AG04450 (cell line): ENCODE data around the gene BZW1. TPM values are rescaled to one million over a fixed set of nuclear protein-coding genes. Genes with fewer than 3 reads are reported as not detected.

ENCODE experiments used
- CTCF ChIA-PET: fragments of 300-600, 350-600 bp; formaldehyde crosslinking; extraction: SDS; loops from one replicate; lab custom pipeline; 2022; ENCODE audit warnings: antibody characterized with exemption, inconsistent platforms; lab: Charles Lee
- POLR2A ChIA-PET: fragments of 350-600 bp; formaldehyde crosslinking; extraction: SDS; loops from one replicate; lab custom pipeline; 2021; ENCODE audit warnings: antibody characterized with exemption, inconsistent platforms; lab: Yijun Ruan, JAX
- DNase-seq: peaks from one replicate; pipeline ENCODE4 v3.0.0-alpha.2; 2011; ENCODE audit warnings: low read depth, low spot score
- H3K27ac ChIP-seq: one replicate; pipeline ENCODE4 v1.5.1; 2012; ENCODE audit warnings: low read depth, low read length, control low read depth
- H3K27me3 ChIP-seq: one replicate; pipeline ENCODE4 v1.6.0; 2012; ENCODE audit warnings: low read length; ENCODE audit not compliant: control insufficient read depth, insufficient read depth
- H3K4me3 ChIP-seq: 2 replicates; pipeline ENCODE4 v1.5.1; 2011; ENCODE audit warnings: mild to moderate bottlenecking, low read depth, low read length, control low read depth
- H3K9me3 ChIP-seq: 2 replicates; pipeline ENCODE4 v1.5.1; 2012; ENCODE audit warnings: low read length; ENCODE audit not compliant: control insufficient read depth, insufficient read depth
- polyA plus RNA-seq: library from polyadenylated mRNA; depleted of rRNA; stranded (reverse); fragments of >200 nt; gene quantifications from 2 replicates; pipeline ENCODE4 v1.2.3, GENCODE V29; 2011
- TF ChIP-seq, protein P1 (sequence below): IDR thresholded peaks from 2 replicates; pipeline ENCODE4 v1.5.1; 2011; ENCODE audit warnings: low read depth, low read length, control low read depth, inconsistent platforms

The BZW1 gene
- polyA plus RNA-seq, 1 experiment: 376 TPM

DNA sequence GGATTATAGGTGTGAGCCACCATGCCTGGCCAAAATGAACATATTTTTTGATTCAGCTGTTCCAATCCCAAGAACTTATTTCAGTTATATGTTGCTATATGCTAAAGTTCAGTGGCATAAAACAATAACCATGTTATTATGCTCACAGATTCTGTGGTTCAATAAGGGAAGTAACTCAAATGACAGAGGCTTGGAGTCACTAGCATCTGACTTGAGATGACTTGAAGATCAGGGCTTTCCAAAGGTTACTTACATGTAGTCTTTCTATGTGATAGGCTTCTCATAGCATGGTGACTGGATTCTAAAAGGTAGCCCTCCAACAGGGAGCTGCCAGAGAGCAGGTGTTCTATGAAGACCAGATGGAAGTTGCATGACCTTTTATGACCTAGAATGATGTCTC, 35.6 kb downstream of the BZW1 start:
- CTCF ChIA-PET: no interaction called here
- Histone ChIP-seq H3K27me3 (no peaks in the 10 kb centered on the region), H3K27ac (no peak overlapping the region), H3K4me3 (no peak overlapping the region), H3K9me3 (no peaks in the 10 kb centered on the region)
- TF ChIP-seq, protein P1, sequence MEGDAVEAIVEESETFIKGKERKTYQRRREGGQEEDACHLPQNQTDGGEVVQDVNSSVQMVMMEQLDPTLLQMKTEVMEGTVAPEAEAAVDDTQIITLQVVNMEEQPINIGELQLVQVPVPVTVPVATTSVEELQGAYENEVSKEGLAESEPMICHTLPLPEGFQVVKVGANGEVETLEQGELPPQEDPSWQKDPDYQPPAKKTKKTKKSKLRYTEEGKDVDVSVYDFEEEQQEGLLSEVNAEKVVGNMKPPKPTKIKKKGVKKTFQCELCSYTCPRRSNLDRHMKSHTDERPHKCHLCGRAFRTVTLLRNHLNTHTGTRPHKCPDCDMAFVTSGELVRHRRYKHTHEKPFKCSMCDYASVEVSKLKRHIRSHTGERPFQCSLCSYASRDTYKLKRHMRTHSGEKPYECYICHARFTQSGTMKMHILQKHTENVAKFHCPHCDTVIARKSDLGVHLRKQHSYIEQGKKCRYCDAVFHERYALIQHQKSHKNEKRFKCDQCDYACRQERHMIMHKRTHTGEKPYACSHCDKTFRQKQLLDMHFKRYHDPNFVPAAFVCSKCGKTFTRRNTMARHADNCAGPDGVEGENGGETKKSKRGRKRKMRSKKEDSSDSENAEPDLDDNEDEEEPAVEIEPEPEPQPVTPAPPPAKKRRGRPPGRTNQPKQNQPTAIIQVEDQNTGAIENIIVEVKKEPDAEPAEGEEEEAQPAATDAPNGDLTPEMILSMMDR: no peak
- POLR2A ChIA-PET: no interaction called here
- DNase-seq: no peak

DNA sequence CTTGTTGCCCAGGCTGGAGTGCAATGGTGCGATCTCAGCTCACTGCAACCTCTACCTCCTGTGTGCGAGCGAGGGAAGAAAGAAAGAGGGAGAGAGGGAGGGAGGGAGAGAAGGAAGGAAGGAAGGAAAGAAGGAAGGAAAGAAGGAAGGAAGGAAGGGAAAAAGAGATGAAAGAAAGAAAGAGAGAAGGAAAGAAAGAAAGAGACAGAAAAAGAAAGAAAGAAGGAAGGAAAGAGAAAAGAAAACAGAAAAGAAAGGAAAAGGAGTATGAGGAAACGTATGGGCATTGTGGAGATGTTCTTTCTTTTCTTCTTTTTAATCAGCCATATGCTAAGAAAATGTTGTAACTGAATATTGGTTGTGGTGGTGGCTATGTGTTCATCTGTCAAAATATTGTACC, 36.2 kb downstream of the BZW1 start:
- TF ChIP-seq, protein P1: no peak
- CTCF ChIA-PET: no interaction called here

DNA sequence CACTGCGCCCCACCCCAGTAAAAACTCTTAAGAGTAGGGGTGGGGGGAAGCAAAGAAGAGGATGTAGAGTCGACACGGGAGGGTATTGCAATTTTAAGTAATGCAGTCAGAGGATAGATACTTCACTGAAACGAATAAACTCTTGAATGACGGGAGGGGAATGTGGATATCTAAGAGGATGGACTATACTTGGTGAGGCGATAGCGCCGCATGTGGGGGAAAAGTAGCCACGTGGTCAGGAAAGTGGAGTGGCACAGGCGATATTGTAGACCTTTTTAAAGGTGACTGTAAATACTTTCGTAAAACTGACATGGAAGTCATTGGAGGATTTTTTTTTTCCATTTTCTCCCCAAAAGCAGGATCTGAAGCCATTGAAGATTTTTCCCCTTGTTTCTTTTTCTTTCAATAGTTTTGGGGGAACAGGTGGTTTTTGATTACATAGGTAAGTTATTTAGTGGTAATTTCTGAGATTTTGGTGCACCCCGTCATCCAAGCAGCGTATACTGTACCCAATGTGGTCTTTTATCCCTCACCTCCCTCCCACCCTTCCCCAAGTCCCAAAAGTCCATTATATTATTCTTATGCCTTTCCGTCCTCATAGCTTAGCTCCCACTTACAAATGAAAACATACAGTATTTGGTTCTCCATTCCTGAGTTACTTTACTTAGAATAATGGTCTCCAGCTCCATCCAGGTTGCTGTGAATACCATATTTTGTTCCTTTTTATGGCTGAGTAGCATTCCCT, 39.0 kb downstream of the BZW1 start:
- no peaks in the 10 kb centered on the region for H3K27me3 ChIP-seq
- H3K27ac ChIP-seq: no peak overlapping the region
- TF ChIP-seq, protein P1: no peak
- H3K9me3 ChIP-seq: no peaks in the 10 kb centered on the region
- no peak for DNase-seq
- H3K4me3 ChIP-seq: no peak overlapping the region
- CTCF ChIA-PET: no interaction called here
- POLR2A ChIA-PET: no interaction called here

More for the DNA sequence above, 36.2 kb downstream of the BZW1 start:
- DNase-seq: no peak
- Histone ChIP-seq H3K9me3 (no peaks in the 10 kb centered on the region), H3K27ac (no peak overlapping the region), H3K27me3 (no peaks in the 10 kb centered on the region), H3K4me3 (no peak overlapping the region)
- POLR2A ChIA-PET: interaction anchor here (0.8 kb wide), 1 partner anchor 30 kb away, joined by 5 read pairs; no protein-coding TSS in a partner anchor

DNA sequence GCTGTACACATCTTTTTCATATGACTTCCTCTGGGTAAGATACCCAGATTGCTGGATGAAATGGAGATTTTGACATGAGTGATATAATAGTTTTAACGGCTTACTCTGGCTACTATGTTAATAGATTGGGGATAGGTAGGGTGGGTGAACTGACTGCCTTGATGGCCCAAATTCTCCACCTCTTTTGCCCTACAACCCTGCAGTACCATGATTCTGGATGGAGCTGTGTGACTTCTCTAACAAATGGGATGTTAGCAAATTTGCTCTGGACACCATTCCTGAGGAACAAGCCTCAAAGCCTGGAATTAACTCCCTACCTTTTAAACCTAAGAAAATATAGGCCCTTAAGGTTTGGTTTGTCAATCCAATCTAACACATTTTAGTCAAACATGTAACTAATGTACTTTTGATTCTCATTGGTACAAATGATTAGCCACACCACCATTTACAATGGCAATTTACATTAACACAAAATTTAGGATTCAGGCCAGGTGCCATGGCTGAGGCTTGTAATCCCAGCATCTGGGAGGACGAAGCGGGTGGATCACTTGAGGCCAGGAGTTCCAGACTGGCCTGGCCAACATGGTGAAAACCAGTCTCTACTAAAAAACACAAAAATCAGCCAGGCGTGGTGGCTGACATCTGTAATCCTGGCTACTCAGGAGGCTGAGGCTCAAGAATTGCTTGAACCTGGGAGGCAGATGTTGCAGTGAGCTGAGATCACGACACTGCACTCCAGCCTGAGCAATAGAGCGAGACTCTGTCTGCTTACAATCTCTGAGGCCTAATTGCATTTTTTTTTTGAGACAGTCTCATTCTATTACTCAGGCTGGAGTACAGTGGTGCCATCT, 39.9 kb downstream of the BZW1 start:
- Histone ChIP-seq H3K27ac (no peak overlapping the region), H3K27me3 (no peaks in the 10 kb centered on the region), H3K4me3 (no peak overlapping the region), H3K9me3 (no peaks in the 10 kb centered on the region)
- TF ChIP-seq, protein P1: no peak
- POLR2A ChIA-PET: no interaction called here
- CTCF ChIA-PET: no interaction called here
- no peak for DNase-seq

DNA sequence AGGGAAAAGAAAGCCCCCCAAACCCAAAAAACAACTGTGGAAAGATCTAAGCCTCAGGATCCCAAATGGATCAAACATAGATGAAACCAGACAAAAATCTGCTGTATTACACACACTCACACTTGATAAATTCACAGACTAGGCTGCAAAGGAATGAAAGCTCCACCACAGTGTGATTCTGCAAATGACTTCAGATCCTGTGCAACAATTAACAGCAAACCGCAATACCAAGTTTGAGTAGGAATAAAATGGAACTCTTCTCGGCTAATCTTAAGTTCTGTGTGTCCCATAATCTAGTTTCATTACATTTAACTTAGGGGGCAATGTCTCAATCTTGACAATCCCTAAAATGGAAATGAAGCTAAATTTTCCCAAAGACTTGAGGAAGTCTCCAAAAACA, 40.9 kb downstream of the BZW1 start:
- TF ChIP-seq, protein P1: no peak
- CTCF ChIA-PET: interaction anchor here (0.5 kb wide), 1 partner anchor 12 kb away, joined by 3 read pairs; no protein-coding TSS in a partner anchor

More for the DNA sequence above, 40.9 kb downstream of the BZW1 start:
- H3K9me3 ChIP-seq: no peaks in the 10 kb centered on the region
- POLR2A ChIA-PET: no interaction called here
- H3K27me3 ChIP-seq: no peaks in the 10 kb centered on the region
- H3K4me3 ChIP-seq: no peak overlapping the region
- DNase-seq: no peak
- H3K27ac ChIP-seq: no peak overlapping the region
